A673 (cell line): ENCODE data around the gene HBE1.

Experiments used
- EZH2 ChIP-seq: fragments of 200-600 bp; sonication (generic); IDR thresholded peaks from 2 replicates; pipeline ENCODE4 v1.6.1; 2017; ENCODE audit warnings: borderline replicate concordance, low read depth, mild to moderate bottlenecking, mixed read lengths, antibody characterized with exemption, low read length; ENCODE audit not compliant: poor library complexity, severe bottlenecking
- TF ChIP-seq, protein P1 (sequence below): fragments of 300-800, 200-600 bp; sonication (generic); conservative IDR thresholded peaks from 2 replicates; pipeline ENCODE4 v1.5.1; 2017; ENCODE audit warnings: low read depth, mild to moderate bottlenecking, antibody characterized with exemption, low read length, moderate library complexity, mixed read lengths

DNA sequence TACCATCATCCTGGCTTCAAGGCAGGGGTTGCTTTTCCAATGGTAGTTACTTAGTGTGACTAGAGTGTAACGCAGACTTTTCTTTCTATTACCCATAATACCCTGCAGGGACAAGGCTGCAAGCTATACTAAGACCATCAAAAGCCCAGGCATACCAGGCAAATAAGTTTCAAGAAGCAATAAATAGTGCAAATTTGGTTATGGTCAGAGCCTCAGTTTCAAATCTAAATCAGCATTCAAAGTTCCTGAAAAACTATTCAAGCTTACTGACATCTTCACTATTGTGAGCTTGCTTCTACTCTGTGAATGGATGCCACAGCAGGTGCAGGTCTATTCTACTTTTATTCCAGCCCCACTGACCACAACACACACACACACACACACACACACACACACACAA is 40.4 kb downstream of the HBE1 start:
- TF ChIP-seq, protein P1, sequence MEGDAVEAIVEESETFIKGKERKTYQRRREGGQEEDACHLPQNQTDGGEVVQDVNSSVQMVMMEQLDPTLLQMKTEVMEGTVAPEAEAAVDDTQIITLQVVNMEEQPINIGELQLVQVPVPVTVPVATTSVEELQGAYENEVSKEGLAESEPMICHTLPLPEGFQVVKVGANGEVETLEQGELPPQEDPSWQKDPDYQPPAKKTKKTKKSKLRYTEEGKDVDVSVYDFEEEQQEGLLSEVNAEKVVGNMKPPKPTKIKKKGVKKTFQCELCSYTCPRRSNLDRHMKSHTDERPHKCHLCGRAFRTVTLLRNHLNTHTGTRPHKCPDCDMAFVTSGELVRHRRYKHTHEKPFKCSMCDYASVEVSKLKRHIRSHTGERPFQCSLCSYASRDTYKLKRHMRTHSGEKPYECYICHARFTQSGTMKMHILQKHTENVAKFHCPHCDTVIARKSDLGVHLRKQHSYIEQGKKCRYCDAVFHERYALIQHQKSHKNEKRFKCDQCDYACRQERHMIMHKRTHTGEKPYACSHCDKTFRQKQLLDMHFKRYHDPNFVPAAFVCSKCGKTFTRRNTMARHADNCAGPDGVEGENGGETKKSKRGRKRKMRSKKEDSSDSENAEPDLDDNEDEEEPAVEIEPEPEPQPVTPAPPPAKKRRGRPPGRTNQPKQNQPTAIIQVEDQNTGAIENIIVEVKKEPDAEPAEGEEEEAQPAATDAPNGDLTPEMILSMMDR: no peak
- no peak for TF ChIP-seq EZH2
